PC-3 (cell line): Measurements from ENCODE around the gene GLI3. TPM values are rescaled to one million over a fixed set of nuclear protein-coding genes. Genes with fewer than 3 reads are reported as not detected.

Experiments used
- ATAC-seq: fragments of 200-7000 bp; cut with Tn5 transposase; 2 replicates; pipeline ENCODE4 v1.9.1; 2020; ENCODE audit warnings: mild to moderate bottlenecking, moderate library complexity
- BruUV-seq: library from RNA; stranded (reverse); fragments of 400-500 nt; replicated peaks from 2 replicates; lab custom pipeline; 2021; lab: Mats Ljungman, UMichigan
- CTCF ChIA-PET: fragments of 300-600 bp; sonication (Branson Sonifier 250); formaldehyde crosslinking; loops from one replicate; lab custom pipeline; 2022; ENCODE audit warnings: antibody characterized with exemption; lab: Charles Lee
- POLR2A ChIA-PET: fragments of 300-600 bp; sonication (Branson Sonifier 250); formaldehyde crosslinking; loops from one replicate; lab custom pipeline; 2022; ENCODE audit warnings: antibody characterized with exemption; ENCODE audit not compliant: unreplicated experiment; lab: Charles Lee
- DNase-seq: peaks from one replicate; pipeline ENCODE4 v3.0.0-alpha.2; 2015
- H2AFZ ChIP-seq: fragments of 300-600 bp; sonication (generic); 2 replicates; pipeline ENCODE4 v1.6.0; 2016; ENCODE audit warnings: antibody characterized with exemption, low read length
- H3F3A ChIP-seq: fragments of 300-600 bp; sonication (generic); one replicate; pipeline ENCODE4 v1.6.0; 2017; ENCODE audit warnings: antibody characterized with exemption, low read length, control low read depth, mild to moderate bottlenecking; ENCODE audit not compliant: unreplicated experiment
- H3K27ac ChIP-seq: fragments of 300-600 bp; sonication (generic); 2 replicates; pipeline ENCODE4 v1.5.1; 2016; ENCODE audit warnings: mild to moderate bottlenecking, low read length
- H3K27me3 ChIP-seq: fragments of 300-600 bp; sonication (generic); 2 replicates; pipeline ENCODE4 v1.6.1; 2016; ENCODE audit warnings: low read length, mixed read lengths
- H3K36me3 ChIP-seq: fragments of 300-600 bp; sonication (generic); 2 replicates; pipeline ENCODE4 v1.6.1; 2016; ENCODE audit warnings: low read depth, mixed run types, low read length, mixed read lengths
- H3K4me1 ChIP-seq: fragments of 300-600 bp; sonication (generic); 2 replicates; pipeline ENCODE4 v1.5.1; 2016; ENCODE audit warnings: low read length; ENCODE audit not compliant: insufficient read depth
- H3K4me2 ChIP-seq: fragments of 300-600 bp; sonication (generic); 2 replicates; pipeline ENCODE4 v1.6.0; 2016; ENCODE audit warnings: low read length
- H3K4me3 ChIP-seq: fragments of 300-600 bp; sonication (generic); 2 replicates; pipeline ENCODE4 v1.5.1; 2016; ENCODE audit warnings: mild to moderate bottlenecking, low read length, mixed read lengths
- H3K79me2 ChIP-seq: fragments of 300-600 bp; sonication (generic); 2 replicates; pipeline ENCODE4 v1.6.1; 2017; ENCODE audit warnings: low read length, mixed read lengths
- H3K9ac ChIP-seq: fragments of 300-600 bp; sonication (generic); 2 replicates; pipeline ENCODE4 v1.6.0; 2016; ENCODE audit warnings: mild to moderate bottlenecking, low read length
- H3K9me2 ChIP-seq: fragments of 300-600 bp; sonication (generic); replicated peaks from 2 replicates; pipeline ENCODE4 v1.6.1; 2016; ENCODE audit warnings: mixed run types, low read length, mixed read lengths
- H3K9me3 ChIP-seq: fragments of 300-600 bp; sonication (generic); 2 replicates; pipeline ENCODE4 v1.6.1; 2016; ENCODE audit warnings: low read length, mixed read lengths
- H4K20me1 ChIP-seq: fragments of 300-600 bp; sonication (generic); 2 replicates; pipeline ENCODE4 v1.6.1; 2016; ENCODE audit warnings: low read length, mixed read lengths
- EZH2 ChIP-seq: fragments of 300-600 bp; sonication (generic); IDR thresholded peaks from one replicate; pipeline ENCODE4 v1.6.1; 2017; ENCODE audit warnings: antibody characterized with exemption, mild to moderate bottlenecking, low read length; ENCODE audit not compliant: unreplicated experiment
- EZH2phosphoT487 ChIP-seq: fragments of 300-600 bp; sonication (generic); IDR thresholded peaks from 2 replicates; pipeline ENCODE4 v1.6.1; 2018; ENCODE audit warnings: mild to moderate bottlenecking, antibody characterized with exemption, low read length, borderline replicate concordance
- intact Hi-C: fragments of 100-400 bp; cut with micrococcal nuclease; formaldehyde crosslinking; loops from 2 replicates; pipeline ENCODE4 v1.9.0; 2023
- total RNA-seq: library from RNA; depleted of rRNA; stranded (reverse); fragments of >200 nt; gene quantifications from 2 replicates; pipeline ENCODE4 v1.2.3, GENCODE V29; 2014
- TF ChIP-seq, protein P1 (sequence below): fragments of 300-600 bp; sonication (generic); conservative IDR thresholded peaks from 2 replicates; pipeline ENCODE4 v1.5.1; 2017; ENCODE audit warnings: antibody characterized with exemption, low read depth, mild to moderate bottlenecking, low read length

Gene GLI3
- total RNA-seq, 1 experiment from 2014 or later = 3.5 TPM

DNA sequence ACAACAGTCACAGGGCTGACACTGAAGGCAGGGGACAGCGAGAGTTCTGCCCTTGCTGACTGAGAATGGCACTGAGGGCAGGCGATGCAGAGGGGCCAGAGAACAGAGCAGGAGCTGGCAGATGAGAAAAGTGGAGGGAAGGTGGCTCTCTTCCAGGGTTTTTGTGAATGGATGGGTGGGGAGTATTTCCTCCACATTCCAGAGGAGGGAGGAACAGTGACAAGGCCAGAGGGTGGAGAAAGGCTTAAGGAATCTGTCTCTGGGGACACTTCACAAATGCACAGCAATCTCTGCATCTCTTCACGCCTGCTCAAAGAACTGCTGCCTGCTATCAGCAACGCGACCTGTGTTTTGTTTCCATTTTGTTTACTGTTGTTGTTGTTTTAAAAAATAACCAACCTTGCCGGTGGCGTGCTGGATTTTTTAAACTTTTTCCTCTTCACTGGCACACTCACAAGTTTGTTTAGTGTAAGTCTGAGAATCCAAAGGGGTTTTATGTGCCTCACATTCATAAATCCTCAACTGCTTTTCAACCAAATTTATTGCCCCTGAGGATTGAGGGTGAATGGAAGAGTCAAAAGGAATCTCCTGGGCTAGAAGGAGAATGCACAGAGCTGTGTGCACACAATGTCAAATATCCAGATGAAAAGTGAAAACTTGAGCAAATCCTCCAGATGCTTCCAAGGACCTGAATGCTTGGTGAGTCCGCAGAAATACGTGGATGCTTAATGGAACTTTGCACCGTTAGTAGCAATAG is 129.3 kb downstream of the GLI3 start:
- CTCF ChIA-PET = no interaction called here
- peak overlapping the region; percentile 69 for H3K9ac ChIP-seq
- POLR2A ChIA-PET = interaction anchor here (0.6 kb wide), 1 partner anchor 281 kb away, joined by 3 read pairs; no protein-coding TSS in a partner anchor

GRCh38 chr7:42106562-42106961 is 130.4 kb downstream of the GLI3 start:
- Histone ChIP-seq H3K27ac (peak overlapping the region; percentile 94), H4K20me1 (no peaks in the 10 kb centered on the region), H3K79me2 (0 out of 2 replicates have a peak, but pooled peaks cover 6% of the 10 kb centered on the region), H3K4me2 (peak overlapping the region; percentile 44), H2AFZ (no peak overlapping the region), H3K9me2 (no peaks in the 10 kb centered on the region), H3K4me1 (peaks cover 57% of the 10 kb centered on the region), H3K36me3 (peaks cover 3% of the 10 kb centered on the region; the same call in 1 of the 2 replicates), H3F3A (peaks cover 4% of the 10 kb centered on the region), H3K9me3 (no peaks in the 10 kb centered on the region), H3K27me3 (no peaks in the 10 kb centered on the region), H3K4me3 (no peak overlapping the region), H3K9ac (peak overlapping the region; percentile 69)
- intact Hi-C loops = loop anchor here (10.0 kb wide), 1 partner anchor 112 kb away; no protein-coding TSS in a partner anchor
- no peak for DNase-seq
- no TSS peak for BruUV-seq
- POLR2A ChIA-PET = interaction anchor here (0.7 kb wide), 1 partner anchor 92 kb away, joined by 3 read pairs; no protein-coding TSS in a partner anchor
- CTCF ChIA-PET = no interaction called here
- ATAC-seq = no peak
- TF ChIP-seq, protein P1, sequence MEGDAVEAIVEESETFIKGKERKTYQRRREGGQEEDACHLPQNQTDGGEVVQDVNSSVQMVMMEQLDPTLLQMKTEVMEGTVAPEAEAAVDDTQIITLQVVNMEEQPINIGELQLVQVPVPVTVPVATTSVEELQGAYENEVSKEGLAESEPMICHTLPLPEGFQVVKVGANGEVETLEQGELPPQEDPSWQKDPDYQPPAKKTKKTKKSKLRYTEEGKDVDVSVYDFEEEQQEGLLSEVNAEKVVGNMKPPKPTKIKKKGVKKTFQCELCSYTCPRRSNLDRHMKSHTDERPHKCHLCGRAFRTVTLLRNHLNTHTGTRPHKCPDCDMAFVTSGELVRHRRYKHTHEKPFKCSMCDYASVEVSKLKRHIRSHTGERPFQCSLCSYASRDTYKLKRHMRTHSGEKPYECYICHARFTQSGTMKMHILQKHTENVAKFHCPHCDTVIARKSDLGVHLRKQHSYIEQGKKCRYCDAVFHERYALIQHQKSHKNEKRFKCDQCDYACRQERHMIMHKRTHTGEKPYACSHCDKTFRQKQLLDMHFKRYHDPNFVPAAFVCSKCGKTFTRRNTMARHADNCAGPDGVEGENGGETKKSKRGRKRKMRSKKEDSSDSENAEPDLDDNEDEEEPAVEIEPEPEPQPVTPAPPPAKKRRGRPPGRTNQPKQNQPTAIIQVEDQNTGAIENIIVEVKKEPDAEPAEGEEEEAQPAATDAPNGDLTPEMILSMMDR = no peak
- TF ChIP-seq EZH2phosphoT487 (no peak), EZH2 (no peak)

More for the DNA sequence above, 129.3 kb downstream of the GLI3 start:
- no peaks in the 10 kb centered on the region for H4K20me1 ChIP-seq
- peak; percentile 88 for DNase-seq
- ATAC-seq = peak; percentile 49
- intact Hi-C loops = loop anchor here (10.0 kb wide), 1 partner anchor 113 kb away; no protein-coding TSS in a partner anchor
- TF ChIP-seq, protein P1 = no peak
- TF ChIP-seq EZH2 (no peak), EZH2phosphoT487 (no peak)
- H3K79me2 ChIP-seq = 0 out of 2 replicates have a peak, but pooled peaks cover 6% of the 10 kb centered on the region
- H2AFZ ChIP-seq = peak overlapping the region; percentile 24
- no peaks in the 10 kb centered on the region for H3K9me3 ChIP-seq
- H3K27me3 ChIP-seq = no peaks in the 10 kb centered on the region
- H3K27ac ChIP-seq = peak overlapping the region; percentile 94
- H3K4me1 ChIP-seq = peaks cover 57% of the 10 kb centered on the region
- H3K36me3 ChIP-seq = peaks cover 3% of the 10 kb centered on the region; the same call in 1 of the 2 replicates
- peak overlapping the region; percentile 45 for H3K4me3 ChIP-seq
- H3K4me2 ChIP-seq = peak overlapping the region; percentile 77
- TSS peak; percentile 27 for BruUV-seq
- no peaks in the 10 kb centered on the region for H3K9me2 ChIP-seq
- H3F3A ChIP-seq = peaks cover 4% of the 10 kb centered on the region
